Astrocyte of the spinal cord (primary cell): Measurements from ENCODE around the gene GALNT2.

Source experiments
- DNase-seq: peaks from one replicate; pipeline ENCODE4 v3.0.0; 2011; ENCODE audit warnings: low read depth, low spot score
- H3K4me3 ChIP-seq: 2 replicates; pipeline ENCODE4 v1.5.1; 2011; ENCODE audit warnings: low read depth, mild to moderate bottlenecking, low read length, moderate library complexity
- in situ Hi-C: cut with HindIII; loops from 2 replicates; pipeline ENCODE4 v1.10.0; 2017; ENCODE audit warnings: low sequenced_read_pairs
- TF ChIP-seq, protein P1 (sequence below): IDR thresholded peaks from 2 replicates; pipeline ENCODE4 v1.5.1; 2012; ENCODE audit warnings: low read depth, mild to moderate bottlenecking, low read length, inconsistent platforms

The GALNT2 gene

DNA sequence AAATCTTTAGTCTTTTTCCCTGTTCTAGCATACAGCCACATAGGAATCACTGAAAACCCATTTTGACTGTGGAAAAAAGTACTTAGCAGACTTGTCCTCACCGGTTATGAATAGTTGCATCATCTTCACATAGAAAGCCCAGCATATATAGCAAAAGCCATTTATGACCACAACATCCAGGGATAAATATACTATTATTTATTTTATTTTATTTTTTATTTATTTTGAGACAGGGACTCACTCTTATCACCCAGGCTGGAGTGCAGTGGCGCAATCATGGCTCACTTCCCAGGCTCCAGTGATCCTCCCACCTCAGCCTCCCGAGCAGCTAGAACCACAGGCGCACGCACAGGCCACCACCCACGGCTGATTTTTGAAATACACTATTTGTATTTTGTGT, 175.3 kb downstream of the GALNT2 start:
- DNase-seq: no peak
- in situ Hi-C loops: no loop called here
- H3K4me3 ChIP-seq: no peak overlapping the region
- TF ChIP-seq, protein P1, sequence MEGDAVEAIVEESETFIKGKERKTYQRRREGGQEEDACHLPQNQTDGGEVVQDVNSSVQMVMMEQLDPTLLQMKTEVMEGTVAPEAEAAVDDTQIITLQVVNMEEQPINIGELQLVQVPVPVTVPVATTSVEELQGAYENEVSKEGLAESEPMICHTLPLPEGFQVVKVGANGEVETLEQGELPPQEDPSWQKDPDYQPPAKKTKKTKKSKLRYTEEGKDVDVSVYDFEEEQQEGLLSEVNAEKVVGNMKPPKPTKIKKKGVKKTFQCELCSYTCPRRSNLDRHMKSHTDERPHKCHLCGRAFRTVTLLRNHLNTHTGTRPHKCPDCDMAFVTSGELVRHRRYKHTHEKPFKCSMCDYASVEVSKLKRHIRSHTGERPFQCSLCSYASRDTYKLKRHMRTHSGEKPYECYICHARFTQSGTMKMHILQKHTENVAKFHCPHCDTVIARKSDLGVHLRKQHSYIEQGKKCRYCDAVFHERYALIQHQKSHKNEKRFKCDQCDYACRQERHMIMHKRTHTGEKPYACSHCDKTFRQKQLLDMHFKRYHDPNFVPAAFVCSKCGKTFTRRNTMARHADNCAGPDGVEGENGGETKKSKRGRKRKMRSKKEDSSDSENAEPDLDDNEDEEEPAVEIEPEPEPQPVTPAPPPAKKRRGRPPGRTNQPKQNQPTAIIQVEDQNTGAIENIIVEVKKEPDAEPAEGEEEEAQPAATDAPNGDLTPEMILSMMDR: no peak

DNA sequence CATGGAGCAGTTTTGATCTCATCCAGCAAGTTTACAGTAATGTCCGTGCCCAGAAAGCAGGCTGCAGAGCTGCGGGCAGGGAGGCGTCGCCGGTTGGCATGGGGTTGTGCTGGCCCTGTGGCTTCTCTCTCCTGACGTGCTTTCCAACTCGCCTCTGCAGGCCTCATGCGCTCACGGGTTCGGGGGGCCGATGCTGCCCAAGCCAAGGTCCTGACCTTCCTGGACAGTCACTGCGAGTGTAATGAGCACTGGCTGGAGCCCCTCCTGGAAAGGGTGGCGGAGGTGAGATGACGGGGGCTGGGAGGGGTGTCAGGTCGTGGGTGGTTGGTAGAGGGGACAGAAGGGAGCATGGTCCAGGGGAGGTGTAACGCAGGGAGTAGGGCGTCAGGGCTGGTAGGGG, 176.1 kb downstream of the GALNT2 start:
- no peak for DNase-seq
- TF ChIP-seq, protein P1: no peak
- in situ Hi-C loops: no loop called here

DNA sequence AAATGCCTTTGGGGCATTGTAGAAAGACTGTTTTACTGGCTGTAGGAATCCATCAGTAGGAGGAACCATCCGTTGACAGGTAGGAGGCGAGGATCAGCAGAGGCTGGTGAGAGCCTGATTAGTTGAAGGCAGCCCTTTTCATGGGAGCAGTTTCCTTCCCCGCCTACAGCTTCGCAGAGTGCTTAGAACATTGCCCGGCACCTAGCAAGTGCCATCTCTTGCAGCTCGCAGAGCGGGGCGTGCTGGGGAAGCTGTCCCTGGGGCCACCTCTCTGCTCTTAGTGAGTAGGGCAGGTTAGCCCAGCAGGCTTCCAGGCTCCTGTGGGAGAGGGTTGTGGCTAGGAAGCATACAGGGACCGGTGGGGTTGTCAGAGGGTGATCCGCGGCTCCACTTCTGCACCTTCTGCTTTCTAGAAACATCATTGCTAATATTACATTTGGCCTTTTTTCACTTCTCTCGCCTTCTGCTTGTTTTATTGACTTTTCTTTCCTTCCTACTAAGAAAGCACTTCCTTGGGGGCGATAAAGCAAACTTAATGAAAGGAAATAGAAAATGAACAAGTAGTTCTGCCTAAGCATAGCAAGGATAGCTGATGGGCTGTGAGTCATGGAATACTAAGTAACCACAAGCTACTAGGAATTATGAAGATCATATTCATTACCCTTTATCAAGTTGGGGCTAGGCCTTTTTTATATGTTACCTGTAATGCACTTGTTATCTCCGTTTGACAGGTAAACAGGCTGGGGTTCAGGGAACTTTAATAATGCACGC, 176.7 kb downstream of the GALNT2 start:
- H3K4me3 ChIP-seq: no peak overlapping the region
- in situ Hi-C loops: no loop called here
- DNase-seq: peak; percentile 62
- TF ChIP-seq, protein P1: no peak

More for the DNA sequence above, 176.1 kb downstream of the GALNT2 start:
- H3K4me3 ChIP-seq: no peak overlapping the region

DNA sequence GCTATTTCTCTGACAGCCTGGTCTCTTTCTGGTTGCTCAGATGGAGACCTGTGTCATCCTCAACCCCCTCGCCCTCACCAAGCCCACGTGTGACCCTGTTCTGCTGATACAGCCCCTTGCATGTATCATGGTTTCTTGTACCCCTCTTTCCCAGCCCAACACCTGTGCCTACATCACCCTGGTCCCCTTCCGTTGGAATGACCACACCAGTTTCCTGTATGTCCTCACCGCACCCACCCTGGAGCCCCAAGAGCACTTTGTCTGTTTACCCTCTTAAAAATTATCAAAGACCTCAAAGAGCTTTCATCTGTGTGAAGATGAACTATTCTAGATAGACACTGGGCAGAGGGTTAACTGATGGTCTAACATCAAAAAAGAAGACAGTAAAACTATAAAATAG, 179.5 kb downstream of the GALNT2 start:
- TF ChIP-seq, protein P1: no peak
- H3K4me3 ChIP-seq: no peak overlapping the region
- in situ Hi-C loops: no loop called here
- no peak for DNase-seq

DNA sequence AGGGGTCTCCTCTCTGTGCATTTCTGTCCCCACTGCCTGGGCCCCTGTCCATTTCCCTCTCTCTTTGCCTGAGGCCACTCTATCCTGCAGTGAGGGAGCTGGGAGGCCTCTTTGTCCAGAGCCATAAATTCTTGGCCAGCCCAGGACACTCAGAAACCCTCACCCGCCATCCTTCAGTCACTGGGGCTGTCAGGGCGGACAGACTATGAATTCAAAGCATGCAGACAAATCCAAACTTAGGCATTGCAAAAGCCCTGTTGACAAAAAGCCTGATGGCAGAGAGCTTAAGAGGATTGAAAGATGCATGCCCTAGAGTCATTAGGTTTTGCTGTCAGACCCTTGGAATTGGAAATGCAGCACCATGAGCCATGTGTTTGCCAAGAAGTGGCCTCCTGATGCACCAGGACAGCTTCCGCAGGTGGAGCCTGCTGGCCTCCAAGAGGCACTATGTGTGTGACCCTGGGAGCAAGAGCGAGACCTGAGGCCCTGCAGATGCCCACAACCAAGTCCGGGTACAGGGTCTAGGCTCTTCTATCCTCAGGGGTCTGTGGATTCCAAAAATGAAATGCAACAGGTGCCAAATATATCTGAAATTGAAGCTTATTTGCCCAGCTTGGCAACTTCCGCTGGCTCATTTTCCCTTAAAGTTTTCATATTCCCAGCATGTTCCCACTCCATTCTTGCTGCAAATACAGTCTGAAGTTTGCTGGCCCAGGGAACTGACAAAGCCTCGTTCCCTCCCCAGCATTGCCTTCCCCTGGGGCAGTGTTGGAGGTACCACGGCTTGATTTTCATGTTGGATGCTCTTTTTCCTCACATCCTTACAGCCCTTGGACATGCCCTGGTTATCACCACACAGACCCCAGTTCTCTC, 181.2 kb downstream of the GALNT2 start:
- H3K4me3 ChIP-seq: no peak overlapping the region
- TF ChIP-seq, protein P1: no peak
- DNase-seq: no peak
- in situ Hi-C loops: no loop called here

DNA sequence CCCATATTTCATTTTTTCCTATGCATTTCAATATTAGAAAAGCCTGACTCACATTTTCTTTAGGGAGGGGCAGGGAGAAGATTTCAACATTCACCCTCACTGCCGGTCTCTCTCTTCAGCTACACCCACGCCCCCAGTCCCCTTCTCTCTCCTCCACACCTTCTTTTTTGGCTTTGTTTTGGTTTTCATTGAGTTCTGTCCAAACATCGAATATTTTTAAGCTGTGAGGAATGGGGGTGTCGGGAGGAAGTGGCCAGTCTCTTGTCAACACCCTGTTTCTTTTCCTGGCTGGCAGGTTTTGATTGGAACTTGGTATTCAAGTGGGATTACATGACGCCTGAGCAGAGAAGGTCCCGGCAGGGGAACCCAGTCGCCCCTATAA, 181.8 kb downstream of the GALNT2 start:
- no peak for DNase-seq
- in situ Hi-C loops: no loop called here
- no peak overlapping the region for H3K4me3 ChIP-seq
- TF ChIP-seq, protein P1: no peak
